ENCODE results near the gene TPRN. TPM values are rescaled to one million over a fixed set of nuclear protein-coding genes. Genes with fewer than 3 reads are reported as not detected.

TPRN gene
- total RNA-seq, 1 experiment from 2014 or later = 43.1 TPM

GRCh38 chr9:137148661-137149060, 51.9 kb downstream of the TPRN start:
- TF ChIP-seq JUN (CRISPR knock-in tag; IDR thresholded peaks at IDR 0.05) (no peak), ZNF425 (CRISPR knock-in tag; conservative IDR thresholded peaks at IDR 0.05) (no peak), E2F1 (CRISPR knock-in tag; IDR thresholded peaks at IDR 0.05) (no peak), CDX4 (CRISPR knock-in tag; IDR thresholded peaks at IDR 0.05; ENCODE audit: borderline replicate concordance) (no peak), FOXJ3 (CRISPR knock-in tag; IDR thresholded peaks at IDR 0.05; ENCODE audit: borderline replicate concordance) (no peak), ZNF317 (CRISPR knock-in tag; IDR thresholded peaks at IDR 0.05; ENCODE audit: borderline replicate concordance, low read depth) (no peak), IRF1 (CRISPR knock-in tag; IDR thresholded peaks at IDR 0.05) (no peak), SOX15 (CRISPR knock-in tag; IDR thresholded peaks at IDR 0.05) (no peak), ZNF532 (CRISPR knock-in tag; IDR thresholded peaks at IDR 0.05; ENCODE audit: borderline replicate concordance) (no peak), HMGXB4 (CRISPR knock-in tag; IDR thresholded peaks at IDR 0.05) (no peak), CREB1 (CRISPR knock-in tag; IDR thresholded peaks at IDR 0.05) (no peak), MAX (CRISPR knock-in tag; IDR thresholded peaks at IDR 0.05) (no peak)
- DNase-seq (ENCODE audit: low spot score) (no peak), ATAC-seq (no peak)
- Mint-ChIP-seq H3K27ac (no peak overlapping the region), H3K27me3 (ENCODE audit: low read depth) (peaks cover 5% of the 10 kb centered on the region; the same call in 1 of the 2 replicates), H3K9me3 (no peaks in the 10 kb centered on the region), H3K4me1 (no peaks in the 10 kb centered on the region; the same call in 1 of the 2 replicates), H3K36me3 (no peaks in the 10 kb centered on the region), H3K4me3 (no peak overlapping the region)
- CTCF ChIA-PET = interaction anchor here (1.0 to 1.7 kb wide), 6 partner anchors 14 to 306 kb away, joined by 3 to 8 read pairs (median 4); partner anchors contain the start of genes AJM1, NPDC1 and TPRN
- POLR2A ChIA-PET = no interaction called here

GRCh38 chr9:137148242-137148641, 52.3 kb downstream of the TPRN start:
- DNase-seq (ENCODE audit: low spot score) (no peak), ATAC-seq (no peak)
- Mint-ChIP-seq H3K36me3 (no peaks in the 10 kb centered on the region), H3K27ac (no peak overlapping the region), H3K9me3 (no peaks in the 10 kb centered on the region), H3K4me3 (no peak overlapping the region), H3K27me3 (ENCODE audit: low read depth) (peaks cover 9% of the 10 kb centered on the region; the same call in 1 of the 2 replicates), H3K4me1 (no peaks in the 10 kb centered on the region; the same call in 1 of the 2 replicates)
- no peak for TF ChIP-seq ZNF138 (CRISPR knock-in tag; conservative IDR thresholded peaks at IDR 0.05)
- TF ChIP-seq ZNF423 (CRISPR knock-in tag; IDR thresholded peaks at IDR 0.05) = no peak
- TF ChIP-seq ZNF671 (CRISPR knock-in tag; IDR thresholded peaks at IDR 0.05) = no peak
- no peak for TF ChIP-seq CREB1 (CRISPR knock-in tag; IDR thresholded peaks at IDR 0.05)
- ChIA-PET CTCF (interaction anchor here (0.8 to 1.1 kb wide), 5 partner anchors 19 to 99 kb away, joined by 3 read pairs; partner anchors contain the start of genes RNF224 and TPRN), POLR2A (no interaction called here)

All from WTC11 (cell line).